GM12892 (cell line): ENCODE results near the gene PAQR6.

ENCODE experiments used
- POLR2A ChIP-seq: IDR thresholded peaks from 2 replicates; pipeline ENCODE4 v1.6.1; 2011; ENCODE audit warnings: low read depth, low read length, control low read depth
- POLR2AphosphoS5 ChIP-seq: IDR thresholded peaks from 2 replicates; pipeline ENCODE4 v1.6.1; 2011; ENCODE audit warnings: low read depth, low read length, control low read depth

DNA sequence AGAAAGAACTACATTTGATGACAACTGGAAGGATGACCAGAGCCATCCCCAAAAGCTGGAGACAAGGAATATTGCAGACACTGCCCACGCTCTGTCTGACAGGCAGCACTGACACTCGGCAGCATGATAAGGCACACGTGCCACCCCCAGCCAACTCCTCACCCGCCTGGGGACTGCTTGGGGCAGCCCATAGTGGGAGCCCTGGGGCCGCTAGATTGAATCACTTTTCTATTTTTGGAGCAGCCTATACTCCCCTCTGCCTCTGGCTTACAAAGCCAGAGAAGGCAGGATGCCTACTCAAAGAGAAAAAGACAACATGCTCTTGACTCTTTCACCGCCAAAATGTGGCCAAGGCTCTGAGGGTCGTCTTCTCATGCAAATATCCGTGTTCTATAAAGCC, 33.4 kb upstream of the PAQR6 start:
- TF ChIP-seq POLR2AphosphoS5 (peak; percentile 7; the same call in 1 of the 2 replicates), POLR2A (peak; percentile 24; the same call in 1 of the 2 replicates)
